PFSK-1 (cell line): ENCODE results near the gene EID2B.

Source experiments
- SIN3A ChIP-seq: IDR thresholded peaks from 2 replicates; pipeline ENCODE4 v1.6.1; 2012; ENCODE audit warnings: mild to moderate bottlenecking, low read length, moderate library complexity, borderline replicate concordance; ENCODE audit not compliant: insufficient read depth
- TF ChIP-seq, protein P1 (sequence below), 2 experiments: IDR thresholded peaks; 2 replicates each; pipeline versions ENCODE4 v1.6.1 to v1.8.0; 2011 to 2012; ENCODE audit warnings: low read depth in 2 of 2, low read length in 2 of 2, control low read depth in 1 of 2, inconsistent platforms in 1 of 2, mild to moderate bottlenecking in 1 of 2, moderate library complexity in 1 of 2; ENCODE audit not compliant: insufficient read depth in 1 of 2

DNA sequence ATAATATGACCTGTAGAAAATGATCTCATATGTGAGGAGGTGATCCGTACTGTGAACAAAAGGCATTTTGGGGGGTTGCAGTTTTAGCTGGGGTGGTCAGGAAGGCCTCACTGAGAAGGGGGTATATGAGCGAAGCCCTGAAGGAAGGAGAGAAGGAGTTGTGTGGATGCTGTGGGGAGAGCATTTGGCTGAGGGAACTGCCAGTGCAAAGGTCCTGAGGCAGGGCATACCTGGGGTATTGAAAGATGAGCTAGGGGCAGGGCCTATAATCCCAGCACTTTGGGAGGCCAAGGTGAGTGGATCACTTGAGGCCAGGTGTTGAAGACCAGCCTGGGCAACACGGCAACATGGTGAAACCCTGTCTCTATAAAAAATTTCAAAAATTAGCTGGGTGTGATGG is 15.2 kb downstream of the EID2B start:
- TF ChIP-seq SIN3A, result no peak
- TF ChIP-seq, protein P1, sequence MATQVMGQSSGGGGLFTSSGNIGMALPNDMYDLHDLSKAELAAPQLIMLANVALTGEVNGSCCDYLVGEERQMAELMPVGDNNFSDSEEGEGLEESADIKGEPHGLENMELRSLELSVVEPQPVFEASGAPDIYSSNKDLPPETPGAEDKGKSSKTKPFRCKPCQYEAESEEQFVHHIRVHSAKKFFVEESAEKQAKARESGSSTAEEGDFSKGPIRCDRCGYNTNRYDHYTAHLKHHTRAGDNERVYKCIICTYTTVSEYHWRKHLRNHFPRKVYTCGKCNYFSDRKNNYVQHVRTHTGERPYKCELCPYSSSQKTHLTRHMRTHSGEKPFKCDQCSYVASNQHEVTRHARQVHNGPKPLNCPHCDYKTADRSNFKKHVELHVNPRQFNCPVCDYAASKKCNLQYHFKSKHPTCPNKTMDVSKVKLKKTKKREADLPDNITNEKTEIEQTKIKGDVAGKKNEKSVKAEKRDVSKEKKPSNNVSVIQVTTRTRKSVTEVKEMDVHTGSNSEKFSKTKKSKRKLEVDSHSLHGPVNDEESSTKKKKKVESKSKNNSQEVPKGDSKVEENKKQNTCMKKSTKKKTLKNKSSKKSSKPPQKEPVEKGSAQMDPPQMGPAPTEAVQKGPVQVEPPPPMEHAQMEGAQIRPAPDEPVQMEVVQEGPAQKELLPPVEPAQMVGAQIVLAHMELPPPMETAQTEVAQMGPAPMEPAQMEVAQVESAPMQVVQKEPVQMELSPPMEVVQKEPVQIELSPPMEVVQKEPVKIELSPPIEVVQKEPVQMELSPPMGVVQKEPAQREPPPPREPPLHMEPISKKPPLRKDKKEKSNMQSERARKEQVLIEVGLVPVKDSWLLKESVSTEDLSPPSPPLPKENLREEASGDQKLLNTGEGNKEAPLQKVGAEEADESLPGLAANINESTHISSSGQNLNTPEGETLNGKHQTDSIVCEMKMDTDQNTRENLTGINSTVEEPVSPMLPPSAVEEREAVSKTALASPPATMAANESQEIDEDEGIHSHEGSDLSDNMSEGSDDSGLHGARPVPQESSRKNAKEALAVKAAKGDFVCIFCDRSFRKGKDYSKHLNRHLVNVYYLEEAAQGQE (IDR thresholded peaks at IDR 0.05; ENCODE audit: insufficient read depth in 1 of 2, low read depth in 2 of 2, low read length in 2 of 2), result no peak
